SK-N-SH treated with all-trans-retinoic acid at 6 μM for 48 hours (cell line): ENCODE measurements around the gene RBKS.

ENCODE experiments used
- ATAC-seq: fragments of 200-7000 bp; cut with Tn5 transposase; 3 replicates; pipeline ENCODE4 v1.9.1; 2020; ENCODE audit warnings: mild to moderate bottlenecking, moderate library complexity
- BACH2 ChIP-seq: fragments of 250-450 bp; sonication (Bioruptor Pico); IDR thresholded peaks from 2 replicates; pipeline ENCODE4 v1.9.0; 2021; ENCODE audit warnings: mild to moderate bottlenecking, borderline replicate concordance
- CREB5 ChIP-seq: fragments of 250-450 bp; sonication (Bioruptor Pico); IDR thresholded peaks from 2 replicates; pipeline ENCODE4 v1.5.1; 2020; ENCODE audit warnings: low read depth, mild to moderate bottlenecking, moderate library complexity
- CSDC2 ChIP-seq: fragments of 250-450 bp; sonication (Bioruptor Pico); IDR thresholded peaks from 2 replicates; pipeline ENCODE4 v1.5.0; 2020; ENCODE audit warnings: mild to moderate bottlenecking, moderate library complexity
- CSRNP3 ChIP-seq: fragments of 250-450 bp; sonication (Bioruptor Pico); IDR thresholded peaks from 2 replicates; pipeline ENCODE4 v1.5.1; 2021; ENCODE audit warnings: mild to moderate bottlenecking, moderate library complexity
- ESRRG ChIP-seq: fragments of 250-450 bp; sonication (Bioruptor Pico); IDR thresholded peaks from 2 replicates; pipeline ENCODE4 v1.6.1; 2021; ENCODE audit warnings: mild to moderate bottlenecking
- GLIS3 ChIP-seq: fragments of 250-450 bp; sonication (Bioruptor Pico); IDR thresholded peaks from 2 replicates; pipeline ENCODE4 v1.5.0; 2020; ENCODE audit warnings: mild to moderate bottlenecking, moderate library complexity
- ISL1 ChIP-seq: fragments of 250-450 bp; sonication (Bioruptor Pico); IDR thresholded peaks from 2 replicates; pipeline ENCODE4 v2.1.2; 2022; ENCODE audit warnings: mild to moderate bottlenecking, moderate library complexity
- OSR1 ChIP-seq: fragments of 250-450 bp; sonication (Bioruptor Pico); IDR thresholded peaks from 2 replicates; pipeline ENCODE4 v1.8.0; 2022; ENCODE audit warnings: moderate library complexity, mild to moderate bottlenecking, inconsistent platforms
- PATZ1 ChIP-seq: fragments of 250-450 bp; sonication (Bioruptor Pico); IDR thresholded peaks from 2 replicates; pipeline ENCODE4 v1.8.0; 2020; ENCODE audit warnings: mild to moderate bottlenecking, moderate library complexity, borderline replicate concordance
- PPARA ChIP-seq: fragments of 250-450 bp; sonication (Bioruptor Pico); IDR thresholded peaks from 2 replicates; pipeline ENCODE4 v1.5.0; 2020; ENCODE audit warnings: mild to moderate bottlenecking, borderline replicate concordance
- RARB ChIP-seq: fragments of 250-450 bp; sonication (Bioruptor Pico); IDR thresholded peaks from 2 replicates; pipeline ENCODE4 v1.8.0; 2021; ENCODE audit warnings: mild to moderate bottlenecking, moderate library complexity
- SNAI2 ChIP-seq: fragments of 250-450 bp; sonication (Bioruptor Pico); IDR thresholded peaks from 2 replicates; pipeline ENCODE4 v1.5.0; 2020; ENCODE audit warnings: mild to moderate bottlenecking, moderate library complexity
- TCF4 ChIP-seq: fragments of 250-450 bp; sonication (Bioruptor Pico); IDR thresholded peaks from 2 replicates; pipeline ENCODE4 v1.8.0; 2021; ENCODE audit warnings: mild to moderate bottlenecking, moderate library complexity, borderline replicate concordance
- TOX ChIP-seq: fragments of 250-450 bp; sonication (Bioruptor Pico); IDR thresholded peaks from 2 replicates; pipeline ENCODE4 v1.8.0; 2021; ENCODE audit warnings: mild to moderate bottlenecking, moderate library complexity, borderline replicate concordance
- ZC3H10 ChIP-seq: fragments of 250-450 bp; sonication (Bioruptor Pico); IDR thresholded peaks from 2 replicates; pipeline ENCODE4 v1.5.1; 2021; ENCODE audit warnings: mild to moderate bottlenecking, moderate library complexity
- ZFP30 ChIP-seq: fragments of 450-650 bp; formaldehyde crosslinking; IDR thresholded peaks from 2 replicates; pipeline ENCODE4 v1.5.0; 2022; ENCODE audit warnings: mild to moderate bottlenecking, moderate library complexity
- ZNF565 ChIP-seq: fragments of 450-650 bp; formaldehyde crosslinking; conservative IDR thresholded peaks from 2 replicates; pipeline ENCODE4 v1.5.0; 2020; ENCODE audit warnings: low read depth, mild to moderate bottlenecking, moderate library complexity
- ZNF8 ChIP-seq: fragments of 450-650 bp; formaldehyde crosslinking; IDR thresholded peaks from 2 replicates; pipeline ENCODE4 v1.5.0; 2020; ENCODE audit warnings: mild to moderate bottlenecking, moderate library complexity
- TF ChIP-seq, protein P1 (sequence below): fragments of 250-450 bp; sonication (Bioruptor Pico); IDR thresholded peaks from 2 replicates; pipeline ENCODE4 v1.8.0; 2021; ENCODE audit warnings: low read depth, mild to moderate bottlenecking, moderate library complexity, borderline replicate concordance
- TF ChIP-seq, protein P2 (sequence below): fragments of 250-450 bp; sonication (Bioruptor Pico); IDR thresholded peaks from 2 replicates; pipeline ENCODE4 v1.5.0; 2020; ENCODE audit warnings: mild to moderate bottlenecking, moderate library complexity

The RBKS gene

DNA sequence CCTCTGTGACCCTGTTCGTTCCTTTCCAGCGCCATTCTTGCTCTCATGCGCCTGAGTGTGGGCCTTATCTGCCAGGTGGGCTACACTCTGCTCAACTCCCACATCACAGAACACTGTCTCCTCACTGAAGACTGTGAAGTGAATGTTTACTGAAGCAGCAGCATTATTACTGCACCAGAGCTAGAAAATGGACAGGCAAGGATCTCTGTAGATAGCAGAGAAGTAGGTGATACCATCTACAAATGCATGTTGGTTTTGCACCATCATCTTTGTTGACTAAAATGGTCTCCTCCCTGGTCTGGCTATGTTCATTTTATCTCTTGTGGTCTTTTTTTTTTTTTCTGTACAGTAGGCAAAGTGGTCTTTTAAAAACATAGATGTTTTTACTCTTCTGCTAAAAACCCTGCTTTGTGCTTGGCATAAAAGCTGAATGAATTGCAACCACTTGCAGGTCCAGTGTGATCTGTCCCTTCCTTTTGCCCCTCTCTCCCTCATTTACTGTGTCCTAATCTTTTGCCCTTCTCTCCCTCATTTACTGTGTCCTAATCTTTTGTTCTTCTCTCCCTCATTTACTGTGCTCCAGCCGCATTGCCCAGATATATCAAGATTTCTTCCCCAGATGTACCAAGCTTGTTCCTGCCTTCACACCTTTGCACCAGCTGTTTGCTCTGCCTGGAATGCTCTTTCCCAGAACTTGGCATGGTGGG, 35.7 kb upstream of the RBKS start:
- no peak for ATAC-seq
- TF ChIP-seq PATZ1 (no peak), RARB (CRISPR knock-in tag) (no peak), PPARA (no peak), CSDC2 (CRISPR knock-in tag) (no peak), CREB5 (no peak), CSRNP3 (CRISPR knock-in tag) (no peak)
- TF ChIP-seq, all 23 proteins: peak for 0

DNA sequence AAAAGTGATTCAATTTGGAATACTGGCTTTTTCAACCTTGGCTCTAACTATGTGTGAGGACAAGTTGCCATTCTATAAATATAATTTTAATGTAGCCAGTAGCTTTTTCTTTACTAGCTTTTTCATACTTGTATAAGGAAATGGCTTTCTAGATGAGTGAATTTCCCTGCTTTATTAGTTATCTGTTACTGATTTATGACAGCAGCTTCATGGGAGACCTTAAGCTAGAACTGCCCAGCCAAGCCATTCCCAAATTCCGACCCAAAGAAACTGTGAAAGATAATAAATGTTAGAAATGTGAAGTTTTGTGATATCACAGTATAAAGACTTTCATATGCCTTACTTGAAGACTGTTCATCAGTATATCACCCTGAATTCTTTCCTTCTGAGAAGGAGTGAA, 32.7 kb upstream of the RBKS start:
- TF ChIP-seq ISL1 (no peak), ZC3H10 (CRISPR knock-in tag) (no peak), CREB5 (no peak), CSDC2 (CRISPR knock-in tag) (no peak), GLIS3 (CRISPR knock-in tag) (no peak), ZNF8 (CRISPR knock-in tag) (no peak), SNAI2 (no peak), TOX (CRISPR knock-in tag) (no peak), ZNF565 (CRISPR knock-in tag) (no peak), PATZ1 (no peak), BACH2 (CRISPR knock-in tag) (no peak), TCF4 (CRISPR knock-in tag) (no peak), CSRNP3 (CRISPR knock-in tag) (no peak), ESRRG (no peak), OSR1 (CRISPR knock-in tag) (no peak), RARB (CRISPR knock-in tag) (no peak), ZFP30 (CRISPR knock-in tag) (no peak)
- TF ChIP-seq, protein P1, sequence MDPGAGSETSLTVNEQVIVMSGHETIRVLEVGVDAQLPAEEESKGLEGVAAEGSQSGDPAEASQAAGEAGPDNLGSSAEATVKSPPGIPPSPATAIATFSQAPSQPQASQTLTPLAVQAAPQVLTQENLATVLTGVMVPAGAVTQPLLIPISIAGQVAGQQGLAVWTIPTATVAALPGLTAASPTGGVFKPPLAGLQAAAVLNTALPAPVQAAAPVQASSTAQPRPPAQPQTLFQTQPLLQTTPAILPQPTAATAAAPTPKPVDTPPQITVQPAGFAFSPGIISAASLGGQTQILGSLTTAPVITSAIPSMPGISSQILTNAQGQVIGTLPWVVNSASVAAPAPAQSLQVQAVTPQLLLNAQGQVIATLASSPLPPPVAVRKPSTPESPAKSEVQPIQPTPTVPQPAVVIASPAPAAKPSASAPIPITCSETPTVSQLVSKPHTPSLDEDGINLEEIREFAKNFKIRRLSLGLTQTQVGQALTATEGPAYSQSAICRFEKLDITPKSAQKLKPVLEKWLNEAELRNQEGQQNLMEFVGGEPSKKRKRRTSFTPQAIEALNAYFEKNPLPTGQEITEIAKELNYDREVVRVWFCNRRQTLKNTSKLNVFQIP (CRISPR knock-in tag) = no peak
- TF ChIP-seq, protein P2, sequence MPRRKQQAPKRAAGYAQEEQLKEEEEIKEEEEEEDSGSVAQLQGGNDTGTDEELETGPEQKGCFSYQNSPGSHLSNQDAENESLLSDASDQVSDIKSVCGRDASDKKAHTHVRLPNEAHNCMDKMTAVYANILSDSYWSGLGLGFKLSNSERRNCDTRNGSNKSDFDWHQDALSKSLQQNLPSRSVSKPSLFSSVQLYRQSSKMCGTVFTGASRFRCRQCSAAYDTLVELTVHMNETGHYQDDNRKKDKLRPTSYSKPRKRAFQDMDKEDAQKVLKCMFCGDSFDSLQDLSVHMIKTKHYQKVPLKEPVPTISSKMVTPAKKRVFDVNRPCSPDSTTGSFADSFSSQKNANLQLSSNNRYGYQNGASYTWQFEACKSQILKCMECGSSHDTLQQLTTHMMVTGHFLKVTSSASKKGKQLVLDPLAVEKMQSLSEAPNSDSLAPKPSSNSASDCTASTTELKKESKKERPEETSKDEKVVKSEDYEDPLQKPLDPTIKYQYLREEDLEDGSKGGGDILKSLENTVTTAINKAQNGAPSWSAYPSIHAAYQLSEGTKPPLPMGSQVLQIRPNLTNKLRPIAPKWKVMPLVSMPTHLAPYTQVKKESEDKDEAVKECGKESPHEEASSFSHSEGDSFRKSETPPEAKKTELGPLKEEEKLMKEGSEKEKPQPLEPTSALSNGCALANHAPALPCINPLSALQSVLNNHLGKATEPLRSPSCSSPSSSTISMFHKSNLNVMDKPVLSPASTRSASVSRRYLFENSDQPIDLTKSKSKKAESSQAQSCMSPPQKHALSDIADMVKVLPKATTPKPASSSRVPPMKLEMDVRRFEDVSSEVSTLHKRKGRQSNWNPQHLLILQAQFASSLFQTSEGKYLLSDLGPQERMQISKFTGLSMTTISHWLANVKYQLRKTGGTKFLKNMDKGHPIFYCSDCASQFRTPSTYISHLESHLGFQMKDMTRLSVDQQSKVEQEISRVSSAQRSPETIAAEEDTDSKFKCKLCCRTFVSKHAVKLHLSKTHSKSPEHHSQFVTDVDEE (CRISPR knock-in tag) = no peak
- no peak for ATAC-seq
